ENCODE data around the gene JCHAIN. TPM values are rescaled to one million over a fixed set of nuclear protein-coding genes. Genes with fewer than 3 reads are reported as not detected.

The JCHAIN gene
- total and polyA plus RNA-seq, 7 donors, result 1.4 to 206 (median 45.4) TPM; not detected in 1

DNA sequence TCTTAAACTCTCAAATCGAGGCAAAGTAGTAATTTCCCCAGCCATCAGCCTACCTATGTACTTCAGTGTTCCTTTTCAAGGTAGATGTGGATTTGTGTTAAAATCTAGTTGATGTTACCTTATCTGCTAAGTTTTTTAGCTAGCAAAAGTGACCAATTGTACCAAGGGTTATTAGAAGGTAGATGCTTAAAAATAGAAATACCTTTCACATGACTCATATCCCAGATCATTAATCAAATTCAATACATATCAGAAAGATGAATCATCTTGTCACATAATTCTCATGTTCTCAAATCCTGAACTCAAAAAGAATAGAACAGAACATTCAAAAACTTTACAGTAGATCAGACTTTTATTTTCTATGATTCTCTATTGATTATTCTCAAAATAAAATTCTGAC lies 34.3 kb downstream of the JCHAIN start:
- Histone ChIP-seq H3K9me3 (no peaks in the 10 kb centered on the region), H3K27ac (no peak overlapping the region), H3K27me3 (no peaks in the 10 kb centered on the region), H3K36me3 (no peaks in the 10 kb centered on the region), H3K4me3 (no peak overlapping the region), H3K4me1 (peaks cover 0 to 4% (median under 1%) of the 10 kb centered on the region in 4 donors)
- WGBS, 2 donors, result 81 to 94% methylated on average over 1 of the region's 1 CpG
- intact Hi-C loops (cut with DNase I), result no loop called here
- TF ChIP-seq POLR2AphosphoS5 (IDR thresholded peaks at IDR 0.05) (no peak), POLR2A (IDR thresholded peaks at IDR 0.05) (no peak), EP300 (IDR thresholded peaks at IDR 0.05) (no peak)
- TF ChIP-seq, protein P1, sequence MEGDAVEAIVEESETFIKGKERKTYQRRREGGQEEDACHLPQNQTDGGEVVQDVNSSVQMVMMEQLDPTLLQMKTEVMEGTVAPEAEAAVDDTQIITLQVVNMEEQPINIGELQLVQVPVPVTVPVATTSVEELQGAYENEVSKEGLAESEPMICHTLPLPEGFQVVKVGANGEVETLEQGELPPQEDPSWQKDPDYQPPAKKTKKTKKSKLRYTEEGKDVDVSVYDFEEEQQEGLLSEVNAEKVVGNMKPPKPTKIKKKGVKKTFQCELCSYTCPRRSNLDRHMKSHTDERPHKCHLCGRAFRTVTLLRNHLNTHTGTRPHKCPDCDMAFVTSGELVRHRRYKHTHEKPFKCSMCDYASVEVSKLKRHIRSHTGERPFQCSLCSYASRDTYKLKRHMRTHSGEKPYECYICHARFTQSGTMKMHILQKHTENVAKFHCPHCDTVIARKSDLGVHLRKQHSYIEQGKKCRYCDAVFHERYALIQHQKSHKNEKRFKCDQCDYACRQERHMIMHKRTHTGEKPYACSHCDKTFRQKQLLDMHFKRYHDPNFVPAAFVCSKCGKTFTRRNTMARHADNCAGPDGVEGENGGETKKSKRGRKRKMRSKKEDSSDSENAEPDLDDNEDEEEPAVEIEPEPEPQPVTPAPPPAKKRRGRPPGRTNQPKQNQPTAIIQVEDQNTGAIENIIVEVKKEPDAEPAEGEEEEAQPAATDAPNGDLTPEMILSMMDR (IDR thresholded peaks at IDR 0.05), result no peak
- no peak for DNase-seq

DNA sequence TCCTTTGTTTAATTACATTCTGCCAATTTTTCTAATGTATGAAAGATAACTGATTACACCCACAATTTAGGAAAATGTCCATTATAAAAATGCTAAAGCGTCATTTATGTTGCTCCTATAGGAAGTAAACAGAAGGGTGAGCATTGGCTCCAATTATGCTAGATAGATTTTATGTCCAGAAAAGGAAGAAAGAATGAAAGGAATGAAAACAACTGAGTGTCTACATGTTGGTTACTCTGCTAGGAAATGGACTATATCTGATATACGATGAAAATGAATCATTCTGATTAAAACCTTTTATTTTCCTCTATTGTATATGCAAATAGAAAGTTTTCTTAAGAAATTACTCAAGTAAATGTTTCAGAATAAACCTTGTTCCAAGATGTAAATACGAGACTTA lies 36.1 kb downstream of the JCHAIN start:
- WGBS, 2 donors, result 78 to 79% methylated on average over 3 of the region's 3 CpGs
- Histone ChIP-seq H3K9me3 (no peaks in the 10 kb centered on the region), H3K36me3 (no peaks in the 10 kb centered on the region), H3K27ac (no peak overlapping the region), H3K4me3 (no peak overlapping the region), H3K27me3 (no peaks in the 10 kb centered on the region), H3K4me1 (no peaks in the 10 kb centered on the region)
- intact Hi-C loops (cut with DNase I), result no loop called here
- DNase-seq, result no peak
- TF ChIP-seq POLR2AphosphoS5 (IDR thresholded peaks at IDR 0.05), result no peak
- TF ChIP-seq, protein P1 (IDR thresholded peaks at IDR 0.05), result no peak
- no peak for TF ChIP-seq EP300 (IDR thresholded peaks at IDR 0.05)

DNA sequence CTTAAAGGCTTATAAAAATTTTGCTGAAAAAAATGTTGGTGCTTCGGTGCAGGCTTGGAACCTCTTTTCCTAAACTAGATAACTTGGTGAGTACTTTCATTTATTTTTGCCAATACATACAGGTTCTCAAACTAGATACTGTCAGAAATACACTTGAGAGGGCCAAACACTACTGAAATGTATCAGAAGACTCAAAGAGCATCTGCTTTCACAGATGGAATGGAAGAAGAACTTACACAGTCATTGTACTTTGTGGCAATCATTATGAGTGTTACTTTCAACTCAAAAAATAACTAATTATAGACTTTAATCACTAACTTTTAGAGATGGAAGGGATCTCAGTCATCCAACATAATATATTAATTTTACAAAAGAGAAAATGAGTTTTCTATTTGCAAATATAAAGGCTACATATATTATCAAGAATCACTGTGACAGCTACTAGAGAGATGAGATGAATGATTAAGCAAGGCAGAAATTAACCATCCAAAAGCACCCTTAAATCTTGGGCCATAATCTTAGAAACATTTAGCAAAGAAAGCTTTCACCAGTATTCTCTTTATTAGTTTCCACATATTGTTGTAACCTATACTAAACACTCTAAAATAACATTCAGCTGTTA lies 36.7 kb downstream of the JCHAIN start:
- Histone ChIP-seq H3K4me3 (no peak overlapping the region), H3K36me3 (no peaks in the 10 kb centered on the region), H3K9me3 (no peaks in the 10 kb centered on the region), H3K4me1 (no peaks in the 10 kb centered on the region), H3K27me3 (no peaks in the 10 kb centered on the region), H3K27ac (no peak overlapping the region)
- no peak for DNase-seq
- TF ChIP-seq EP300 (IDR thresholded peaks at IDR 0.05) (no peak), POLR2A (IDR thresholded peaks at IDR 0.05) (no peak), POLR2AphosphoS5 (IDR thresholded peaks at IDR 0.05) (no peak)
- TF ChIP-seq, protein P1 (IDR thresholded peaks at IDR 0.05), result no peak
- intact Hi-C loops (cut with DNase I), result no loop called here
- 82 to 94% methylated on average over 1 of the region's 1 CpG for WGBS, 2 donors

DNA sequence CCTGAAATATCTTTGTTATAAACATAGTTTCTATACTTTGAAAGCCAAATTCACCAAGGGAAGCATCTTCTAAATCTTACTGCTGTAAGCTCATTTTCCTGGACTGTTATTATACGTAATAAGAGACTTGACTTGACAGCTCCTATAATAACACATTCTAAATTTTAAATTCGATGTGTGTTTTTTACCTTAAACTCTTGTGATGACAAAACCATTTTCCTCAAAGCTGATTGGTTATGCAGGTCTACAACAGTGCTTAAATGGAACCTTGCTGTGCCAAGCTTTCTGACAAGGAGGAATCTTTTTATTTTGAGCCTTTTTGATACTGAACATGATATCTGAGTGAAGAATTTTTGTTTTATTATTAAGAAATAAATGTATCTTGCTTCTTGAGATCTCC lies 37.9 kb downstream of the JCHAIN start, which contains the start of gene ENAM:
ENAM (plus strand) TSS at position 301 of the 400 bp plus-strand sequence. CDS start 757 bp downstream, outside the sequence.
- Histone ChIP-seq H3K4me1 (no peaks in the 10 kb centered on the region), H3K4me3 (no peak within 1 kb of the TSS), H3K36me3 (no peaks in the 10 kb centered on the region), H3K27me3 (no peaks in the 10 kb centered on the region), H3K27ac (no peak within 1 kb of the TSS), H3K9me3 (no peaks in the 10 kb centered on the region)
- intact Hi-C loops (cut with DNase I), result no loop called here
- DNase-seq, result no peak
- 89 to 94% methylated on average over 2 of the region's 2 CpGs for WGBS, 2 donors
- TF ChIP-seq, protein P1 (IDR thresholded peaks at IDR 0.05), result no peak
- no peak for TF ChIP-seq EP300 (IDR thresholded peaks at IDR 0.05)
- TF ChIP-seq POLR2A (IDR thresholded peaks at IDR 0.05), result no peak

DNA sequence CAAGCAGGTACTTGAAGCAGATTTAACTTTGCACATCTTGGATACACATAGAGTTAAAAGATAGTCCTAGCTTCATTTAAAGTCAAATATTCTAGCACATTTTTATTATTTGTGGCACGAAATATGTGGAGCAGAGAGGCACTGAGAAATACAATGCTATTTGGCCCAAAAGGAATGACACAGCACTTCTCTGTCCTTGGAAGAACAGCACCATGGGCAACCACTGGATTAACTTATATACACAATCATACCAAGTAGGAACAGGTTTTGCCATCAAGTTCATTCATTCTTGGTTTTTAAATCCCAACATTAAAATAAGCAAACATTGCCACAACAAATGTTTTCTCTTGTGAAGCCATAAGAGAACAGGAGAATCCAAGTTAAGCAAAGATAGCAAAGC lies 38.7 kb downstream of the JCHAIN start:
- Histone ChIP-seq H3K9me3 (no peaks in the 10 kb centered on the region), H3K36me3 (no peaks in the 10 kb centered on the region), H3K4me1 (no peaks in the 10 kb centered on the region), H3K4me3 (no peak overlapping the region), H3K27ac (no peak overlapping the region), H3K27me3 (no peaks in the 10 kb centered on the region)
- TF ChIP-seq, protein P1 (IDR thresholded peaks at IDR 0.05), result no peak
- TF ChIP-seq EP300 (IDR thresholded peaks at IDR 0.05) (no peak), POLR2A (IDR thresholded peaks at IDR 0.05) (no peak), POLR2AphosphoS5 (IDR thresholded peaks at IDR 0.05) (no peak)
- 88 to 92% methylated on average over 1 of the region's 1 CpG for WGBS, 2 donors
- no peak for DNase-seq
- intact Hi-C loops (cut with DNase I), result no loop called here

Data from sigmoid colon (tissue), 7 donors.